H9 (cell line): ENCODE results near the gene DNER. TPM values are rescaled to one million over a fixed set of nuclear protein-coding genes. Genes with fewer than 3 reads are reported as not detected.
"Not testable (repeated sequence)": the region's sequence is repeated elsewhere in the genome, so short reads cannot be mapped to it uniquely, and the experiment has no call there.

ENCODE experiments used
- DNase-seq: peaks from one replicate; pipeline ENCODE4 v3.0.0-alpha.2; 2017
- H2AFZ ChIP-seq: one replicate; pipeline ENCODE4 v1.6.1; 2013; ENCODE audit warnings: mild to moderate bottlenecking, low read length, control low read depth, moderate library complexity
- H2AK5ac ChIP-seq: 2 replicates; pipeline ENCODE4 v1.6.1; 2013; ENCODE audit warnings: low read length, control low read depth, mixed read lengths; ENCODE audit not compliant: insufficient read length
- H2BK120ac ChIP-seq: one replicate; pipeline ENCODE4 v1.6.1; 2013; ENCODE audit warnings: low read depth, mild to moderate bottlenecking, low read length, control low read depth, inconsistent platforms; ENCODE audit not compliant: poor library complexity, severe bottlenecking
- H2BK12ac ChIP-seq: 2 replicates; pipeline ENCODE4 v1.6.1; 2013; ENCODE audit warnings: low read length, control low read depth, mixed read lengths, low read depth; ENCODE audit not compliant: insufficient read length
- H2BK15ac ChIP-seq: 2 replicates; pipeline ENCODE4 v1.6.1; 2013; ENCODE audit warnings: low read depth, low read length, control low read depth
- H2BK20ac ChIP-seq: one replicate; pipeline ENCODE4 v1.6.1; 2013; ENCODE audit warnings: low read depth, mild to moderate bottlenecking, low read length, control low read depth, inconsistent platforms; ENCODE audit not compliant: poor library complexity, severe bottlenecking
- H2BK5ac ChIP-seq: 2 replicates; pipeline ENCODE4 v1.6.1; 2013; ENCODE audit warnings: low read length, control low read depth, mixed read lengths; ENCODE audit not compliant: insufficient read length
- H3K14ac ChIP-seq: 2 replicates; pipeline ENCODE4 v1.6.1; 2013; ENCODE audit warnings: low read length, control low read depth; ENCODE audit not compliant: insufficient read depth
- H3K18ac ChIP-seq: 2 replicates; pipeline ENCODE4 v1.6.1; 2013; ENCODE audit warnings: low read depth, mild to moderate bottlenecking, mixed read lengths, low read length, control low read depth; ENCODE audit not compliant: insufficient read length
- H3K23ac ChIP-seq: 2 replicates; pipeline ENCODE4 v1.6.1; 2013; ENCODE audit warnings: low read length, control low read depth, mixed read lengths, low read depth; ENCODE audit not compliant: insufficient read length
- H3K23me2 ChIP-seq: 2 replicates; pipeline ENCODE4 v1.6.1; 2013; ENCODE audit warnings: low read depth, mild to moderate bottlenecking, mixed read lengths, low read length, control low read depth; ENCODE audit not compliant: insufficient read length, poor library complexity, severe bottlenecking
- H3K27ac ChIP-seq: 2 replicates; pipeline ENCODE4 v1.5.1; 2013; ENCODE audit warnings: low read length, control low read depth, mixed read lengths, low read depth; ENCODE audit not compliant: insufficient read length
- H3K27me3 ChIP-seq: 2 replicates; pipeline ENCODE4 v1.6.1; 2013; ENCODE audit warnings: low read length, control low read depth, inconsistent platforms; ENCODE audit not compliant: insufficient read depth
- H3K4ac ChIP-seq: 2 replicates; pipeline ENCODE4 v1.6.1; 2013; ENCODE audit warnings: low read depth, mild to moderate bottlenecking, control low read depth, inconsistent platforms, low read length, moderate library complexity
- H3K4me1 ChIP-seq: 2 replicates; pipeline ENCODE4 v1.6.1; 2013; ENCODE audit warnings: low read length, control low read depth, inconsistent platforms; ENCODE audit not compliant: insufficient read depth
- H3K4me2 ChIP-seq: 2 replicates; pipeline ENCODE4 v1.6.1; 2013; ENCODE audit warnings: low read length, control low read depth, mixed read lengths; ENCODE audit not compliant: insufficient read length, insufficient read depth
- H3K56ac ChIP-seq: 2 replicates; pipeline ENCODE4 v1.6.1; 2013; ENCODE audit warnings: low read depth, mild to moderate bottlenecking, mixed read lengths, low read length, control low read depth; ENCODE audit not compliant: insufficient read length
- H3K79me1 ChIP-seq: 2 replicates; pipeline ENCODE4 v1.6.1; 2013; ENCODE audit warnings: low read depth, mild to moderate bottlenecking, moderate library complexity, low read length, control low read depth, inconsistent platforms; ENCODE audit not compliant: insufficient read depth, poor library complexity, severe bottlenecking
- H3K79me2 ChIP-seq: 2 replicates; pipeline ENCODE4 v1.6.1; 2013; ENCODE audit warnings: low read length, control low read depth, inconsistent platforms; ENCODE audit not compliant: insufficient read depth
- H3K9ac ChIP-seq: 2 replicates; pipeline ENCODE4 v1.6.1; 2013; ENCODE audit warnings: low read length, control low read depth, mixed read lengths; ENCODE audit not compliant: insufficient read length; ENCODE audit errors: extremely low read depth
- H3K9me3 ChIP-seq: one replicate; pipeline ENCODE4 v1.6.1; 2013; ENCODE audit warnings: low read depth, low read length, inconsistent platforms; ENCODE audit not compliant: control insufficient read depth
- H3T11ph ChIP-seq: one replicate; pipeline ENCODE4 v1.6.1; 2013; ENCODE audit warnings: mild to moderate bottlenecking, low read length, control low read depth, inconsistent platforms
- H4K20me1 ChIP-seq: one replicate; pipeline ENCODE4 v1.6.1; 2013; ENCODE audit not compliant: control insufficient read depth, insufficient read length, insufficient read depth
- H4K5ac ChIP-seq: 2 replicates; pipeline ENCODE4 v1.6.1; 2013; ENCODE audit warnings: low read depth, mild to moderate bottlenecking, mixed read lengths, low read length, control low read depth; ENCODE audit not compliant: insufficient read length
- H4K8ac ChIP-seq: replicated peaks from 2 replicates; pipeline ENCODE4 v1.6.1; 2013; ENCODE audit warnings: low read length, control low read depth, mixed read lengths, low read depth; ENCODE audit not compliant: insufficient read length
- H4K91ac ChIP-seq: 2 replicates; pipeline ENCODE4 v1.6.1; 2013; ENCODE audit warnings: low read depth, mild to moderate bottlenecking, moderate library complexity, mixed read lengths, low read length, control low read depth; ENCODE audit not compliant: insufficient read length
- H3K27ac Mint-ChIP-seq, 3 experiments: 2 replicates in 2 of 3; 3 replicates in 1 of 3; pipeline ENCODE4 v1.8.0; 2020 to 2021; ENCODE audit warnings: mixed read lengths in 3 of 3, mild to moderate bottlenecking in 1 of 3, moderate library complexity in 1 of 3
- H3K27me3 Mint-ChIP-seq: 2 replicates; pipeline ENCODE4 v1.8.0; 2021; ENCODE audit warnings: low read depth, mild to moderate bottlenecking, moderate library complexity, mixed read lengths
- H3K36me3 Mint-ChIP-seq, 3 experiments: 2 replicates in 2 of 3; 3 replicates in 1 of 3; pipeline ENCODE4 v1.8.0; 2020 to 2021; ENCODE audit warnings: low read depth in 3 of 3, mixed read lengths in 3 of 3; ENCODE audit not compliant: insufficient read depth in 1 of 3
- H3K4me1 Mint-ChIP-seq, 2 experiments: 2 replicates each; pipeline ENCODE4 v1.8.0; 2020; ENCODE audit warnings: mixed read lengths in 2 of 2
- H3K4me3 Mint-ChIP-seq, 2 experiments: 2 replicates in 1 of 2; 3 replicates in 1 of 2; pipeline ENCODE4 v1.8.0; 2020 to 2021; ENCODE audit warnings: mild to moderate bottlenecking in 2 of 2, mixed read lengths in 2 of 2, moderate library complexity in 1 of 2
- H3K9me3 Mint-ChIP-seq, 2 experiments: 2 replicates in 1 of 2; 3 replicates in 1 of 2; pipeline ENCODE4 v1.8.0; 2020; ENCODE audit warnings: mild to moderate bottlenecking in 2 of 2, mixed read lengths in 2 of 2, moderate library complexity in 1 of 2
- WGBS: extraction: QIAGEN DNeasy Blood & Tissue Kit; methylation state at CpG from one replicate; pipeline ENCODE4 v1.1.7; 2013; ENCODE audit warnings: missing lambda C conversion rate, low lambda C conversion rate, mixed read lengths; ENCODE audit not compliant: insufficient read length; ENCODE audit errors: extremely low coverage; 5-methylcytosine and 5-hydroxymethylcytosine counted together
- total RNA-seq: library from RNA; stranded (reverse); gene quantifications from 2 replicates; pipeline ENCODE4 v1.2.1, GENCODE V29; 2021
- TF ChIP-seq, protein P1 (sequence below): fragments of 200-600 bp; sonication (generic); conservative IDR thresholded peaks from 3 replicates; pipeline ENCODE4 v1.8.0; 2021; ENCODE audit warnings: antibody characterized with exemption, mild to moderate bottlenecking

DNER gene
- total RNA-seq, 1 experiment from 2014 or later, result 1.0 TPM

DNA sequence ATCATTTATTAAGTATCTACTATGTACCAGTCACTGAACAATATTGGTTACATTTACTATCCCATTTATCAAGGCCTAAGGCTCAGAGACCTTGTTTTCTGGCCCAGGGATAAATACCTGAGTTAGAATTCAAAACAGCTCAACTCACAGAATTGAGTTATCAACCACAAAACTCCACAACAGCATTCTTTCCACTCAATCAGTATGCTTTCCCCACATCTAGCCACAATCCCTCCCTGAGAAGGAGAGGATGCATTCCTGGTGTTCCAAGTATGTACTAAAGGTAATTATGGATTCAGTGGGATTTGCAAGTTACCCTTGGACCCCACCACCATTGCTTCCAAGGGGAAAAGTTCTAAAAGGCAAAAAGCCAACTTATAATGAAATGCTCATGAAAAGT is 339.1 kb downstream of the DNER start:
- Mint-ChIP-seq H3K9me3 (peaks cover 0 to 3% of the 10 kb centered on the region in 2 experiments; a peak in 2 of 5 replicates), H3K27ac (no peak overlapping the region), H3K4me3 (no peak overlapping the region), H3K36me3 (peaks cover 0 to 4% (median 0%) of the 10 kb centered on the region in 3 experiments; a peak in 2 of 7 replicates), H3K4me1 (peaks cover 0 to 3% of the 10 kb centered on the region in 2 experiments; a peak in 1 of 4 replicates), H3K27me3 (no peaks in the 10 kb centered on the region)
- Histone ChIP-seq H3T11ph (no peak overlapping the region), H3K4me1 (no peaks in the 10 kb centered on the region; the same call in 1 of the 2 replicates), H3K9ac (no peak overlapping the region), H2BK5ac (no peak overlapping the region), H4K5ac (no peak overlapping the region), H2AK5ac (no peak overlapping the region), H3K27ac (no peak overlapping the region), H2BK20ac (no peak overlapping the region), H4K91ac (no peak overlapping the region), H2AFZ (no peak overlapping the region), H4K8ac (no peak overlapping the region), H2BK120ac (no peak overlapping the region), H4K20me1 (no peaks in the 10 kb centered on the region), H3K27me3 (no peaks in the 10 kb centered on the region; the same call in 1 of the 2 replicates), H3K23me2 (no peaks in the 10 kb centered on the region), H2BK12ac (no peak overlapping the region), H3K4ac (no peak overlapping the region), H3K9me3 (no peaks in the 10 kb centered on the region), H3K14ac (no peak overlapping the region), H3K56ac (no peak overlapping the region), H3K79me2 (no peaks in the 10 kb centered on the region), H2BK15ac (no peak overlapping the region), H3K18ac (no peak overlapping the region), H3K23ac (no peak overlapping the region), H3K79me1 (no peaks in the 10 kb centered on the region), H3K4me2 (no peak overlapping the region)
- DNase-seq, result no peak
- TF ChIP-seq, protein P1, sequence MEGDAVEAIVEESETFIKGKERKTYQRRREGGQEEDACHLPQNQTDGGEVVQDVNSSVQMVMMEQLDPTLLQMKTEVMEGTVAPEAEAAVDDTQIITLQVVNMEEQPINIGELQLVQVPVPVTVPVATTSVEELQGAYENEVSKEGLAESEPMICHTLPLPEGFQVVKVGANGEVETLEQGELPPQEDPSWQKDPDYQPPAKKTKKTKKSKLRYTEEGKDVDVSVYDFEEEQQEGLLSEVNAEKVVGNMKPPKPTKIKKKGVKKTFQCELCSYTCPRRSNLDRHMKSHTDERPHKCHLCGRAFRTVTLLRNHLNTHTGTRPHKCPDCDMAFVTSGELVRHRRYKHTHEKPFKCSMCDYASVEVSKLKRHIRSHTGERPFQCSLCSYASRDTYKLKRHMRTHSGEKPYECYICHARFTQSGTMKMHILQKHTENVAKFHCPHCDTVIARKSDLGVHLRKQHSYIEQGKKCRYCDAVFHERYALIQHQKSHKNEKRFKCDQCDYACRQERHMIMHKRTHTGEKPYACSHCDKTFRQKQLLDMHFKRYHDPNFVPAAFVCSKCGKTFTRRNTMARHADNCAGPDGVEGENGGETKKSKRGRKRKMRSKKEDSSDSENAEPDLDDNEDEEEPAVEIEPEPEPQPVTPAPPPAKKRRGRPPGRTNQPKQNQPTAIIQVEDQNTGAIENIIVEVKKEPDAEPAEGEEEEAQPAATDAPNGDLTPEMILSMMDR, result no peak

DNA sequence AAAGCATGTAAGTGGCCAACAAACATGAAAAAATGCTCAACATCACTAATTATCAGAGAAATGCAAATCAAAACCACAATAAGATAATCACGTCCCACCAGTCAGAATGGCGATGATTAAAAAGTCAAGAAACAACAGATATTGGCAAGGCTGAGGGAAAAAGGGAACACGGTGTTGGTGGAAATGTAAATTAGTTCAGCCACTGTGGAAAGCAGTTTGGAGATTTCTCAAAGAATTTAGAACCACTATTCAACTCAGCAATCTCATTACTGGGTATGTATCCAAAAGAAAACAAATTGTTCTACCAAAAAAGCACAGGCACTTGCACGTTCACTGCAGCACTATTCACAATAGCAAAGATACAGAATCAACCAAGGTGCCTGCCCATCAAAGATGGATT is 341.0 kb downstream of the DNER start:
- not testable (repeated sequence) for H3K4me1 Mint-ChIP-seq, H4K5ac ChIP-seq

More for the DNA sequence above, 341.0 kb downstream of the DNER start:
- H3K27ac Mint-ChIP-seq, H3K4me1 ChIP-seq, H2BK5ac ChIP-seq, H2BK15ac ChIP-seq, H2AK5ac ChIP-seq, DNase-seq, H3K23ac ChIP-seq, H3K9me3 ChIP-seq, H3K18ac ChIP-seq, H3K27ac ChIP-seq, H3K9ac ChIP-seq, H3K4me3 Mint-ChIP-seq, H3K79me1 ChIP-seq, H3K14ac ChIP-seq, H4K20me1 ChIP-seq, H2BK20ac ChIP-seq, H3K9me3 Mint-ChIP-seq, H4K8ac ChIP-seq, H3K4me2 ChIP-seq, H4K91ac ChIP-seq, H2AFZ ChIP-seq, H3K79me2 ChIP-seq, H2BK120ac ChIP-seq, H3K23me2 ChIP-seq, H3T11ph ChIP-seq, H3K27me3 Mint-ChIP-seq, H3K4ac ChIP-seq, H3K56ac ChIP-seq, H2BK12ac ChIP-seq, H3K36me3 Mint-ChIP-seq, H3K27me3 ChIP-seq: not testable (repeated sequence)
- WGBS, result no CpG with 5 or more reads among the region's 4 CpGs
